GM21825 (cell line): Measurements from ENCODE around the gene FAM107B.
A peak's percentile ranks its signal among the peaks of the same experiment; 100 is the strongest.
"Not testable (repeated sequence)": the region's sequence is repeated elsewhere in the genome, so short reads cannot be mapped to it uniquely, and the experiment has no call there.

Experiments
- ATAC-seq: cut with Tn5 transposase; IDR thresholded peaks from one replicate; pipeline ENCODE4 v1.9.1; 2021; ENCODE audit warnings: mild to moderate bottlenecking, moderate library complexity; ENCODE audit not compliant: unreplicated experiment

The FAM107B gene

DNA sequence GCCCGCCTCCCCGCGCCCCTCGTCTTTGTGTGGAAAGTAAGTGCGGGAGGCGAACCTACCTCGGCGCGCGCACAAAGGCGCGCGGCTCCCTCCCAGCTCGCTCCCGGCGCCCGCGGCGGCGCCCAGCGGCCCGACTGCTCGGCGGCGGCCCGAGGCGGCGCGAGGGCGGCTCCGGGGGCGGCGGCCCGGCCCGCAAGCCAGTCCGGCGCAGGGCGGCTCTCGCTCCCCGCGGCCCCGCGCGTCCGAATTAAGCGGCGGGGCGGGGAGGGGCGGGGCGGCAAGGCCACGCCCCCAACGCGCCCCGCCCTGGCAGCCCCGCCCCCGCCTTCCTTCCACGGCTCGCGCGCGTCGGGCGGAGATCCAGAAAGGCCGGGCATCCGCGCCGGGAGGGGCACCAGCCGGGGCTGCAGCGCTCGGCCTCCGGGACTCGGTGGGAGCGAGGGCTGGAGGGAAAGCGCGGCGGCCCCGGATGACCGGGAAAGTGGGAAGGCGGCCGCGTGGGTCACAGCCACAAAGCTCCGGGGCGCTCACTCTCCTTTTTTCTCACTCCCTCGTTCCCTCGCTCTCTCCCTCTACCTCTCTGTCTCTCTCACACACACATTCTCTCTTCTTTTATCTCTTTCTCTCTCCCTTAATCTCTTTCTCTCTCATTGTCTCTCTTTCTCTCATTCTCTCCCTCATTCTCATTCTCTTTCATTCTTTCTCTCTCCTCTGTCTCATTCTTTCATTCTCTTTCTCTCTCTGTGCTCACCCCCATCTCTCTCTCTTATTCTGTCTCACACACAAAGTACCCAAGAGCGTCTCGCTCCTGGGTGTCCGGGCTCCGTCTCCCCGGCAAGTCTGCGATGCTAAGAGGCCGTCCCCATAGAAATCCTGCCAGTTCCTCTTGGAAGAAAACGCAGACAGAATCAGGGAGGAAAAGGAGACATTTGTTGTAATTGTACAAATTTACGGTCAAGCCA, 170.2 kb downstream of the FAM107B start:
- peak; percentile 47 for ATAC-seq

GRCh38 chr10:14603534-14604102, 171.1 kb downstream of the FAM107B start:
- peak; percentile 25 for ATAC-seq

- no peak for ATAC-seq
These were observed 171.7 kb downstream of the FAM107B start for GRCh38 chr10:14602807-14603533.

DNA sequence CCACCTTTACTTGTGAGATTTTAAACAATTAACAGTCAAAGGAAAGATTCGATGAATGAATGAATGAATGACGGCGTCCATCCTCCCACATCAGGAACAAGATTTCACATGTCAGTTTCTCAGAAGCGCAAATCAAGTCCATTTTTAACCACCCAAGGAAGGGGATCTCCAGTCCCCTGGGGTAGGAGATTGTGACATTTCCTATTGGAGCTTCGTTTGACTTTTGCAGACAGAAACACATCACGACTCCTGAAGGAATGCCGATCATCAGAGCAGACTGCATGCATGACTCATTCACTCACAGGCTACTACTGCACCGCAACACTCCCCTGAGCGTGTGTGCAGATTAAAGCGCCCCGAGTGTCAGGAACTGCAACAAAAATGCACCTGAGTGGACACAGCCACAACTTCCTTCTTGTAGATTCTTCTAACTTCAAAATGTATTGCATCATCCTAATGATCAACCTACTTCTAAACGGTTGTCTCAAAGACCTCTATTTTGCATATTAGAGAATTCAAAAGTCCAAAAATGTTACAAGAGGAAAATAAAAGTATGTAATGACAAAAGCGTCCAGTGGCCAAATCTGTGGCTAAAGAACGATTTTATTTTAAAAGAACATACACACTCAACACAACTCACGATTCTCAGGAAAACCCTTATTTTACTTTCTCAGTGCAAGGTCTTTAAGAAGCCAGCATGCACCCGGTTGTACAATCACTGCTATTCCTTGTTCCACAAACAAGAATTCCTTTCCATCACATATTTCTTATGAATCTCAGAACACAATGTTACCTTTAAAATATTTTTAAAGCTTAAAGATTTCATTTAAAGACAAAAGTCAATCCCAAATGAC, 172.6 kb downstream of the FAM107B start:
- ATAC-seq = peak; percentile 33

DNA sequence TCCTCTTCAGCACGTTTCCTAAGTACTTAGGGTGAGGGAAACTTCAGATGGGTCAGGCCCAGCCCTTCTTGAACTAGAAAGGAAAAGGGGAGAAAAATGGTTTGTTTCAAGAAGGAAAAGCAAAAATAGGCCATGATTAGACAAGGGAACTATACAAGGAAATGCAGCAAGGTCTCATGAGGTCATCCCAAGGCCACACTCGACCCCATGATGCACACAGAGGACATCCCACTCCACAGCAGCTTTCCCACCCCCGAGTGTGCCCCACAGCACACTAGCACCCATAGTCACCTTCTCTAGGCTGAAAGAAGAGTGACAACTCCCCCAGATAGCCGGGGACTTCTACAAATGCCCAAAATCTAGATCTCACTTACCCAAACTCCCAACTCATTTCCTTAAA, 173.4 kb downstream of the FAM107B start:
- ATAC-seq = no peak

DNA sequence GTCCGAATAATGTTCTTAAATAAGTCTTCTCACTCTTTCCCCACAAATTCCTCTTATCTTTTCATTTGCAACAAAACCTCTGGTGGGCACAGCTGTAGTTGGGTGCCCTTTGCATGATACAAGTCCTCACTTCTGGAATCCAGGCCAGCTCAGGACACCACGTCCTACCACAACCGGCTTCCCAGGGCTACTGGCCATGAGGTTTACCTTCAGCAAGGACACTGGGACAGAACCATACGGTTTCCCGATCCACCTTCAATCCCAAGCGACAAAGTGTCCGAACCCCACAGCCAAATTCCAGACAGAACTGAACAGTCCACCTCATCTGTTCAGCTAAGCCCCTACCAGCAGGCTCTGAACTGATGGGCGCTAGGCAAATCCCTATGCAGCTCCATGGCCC, 174.6 kb downstream of the FAM107B start:
- no peak for ATAC-seq

DNA sequence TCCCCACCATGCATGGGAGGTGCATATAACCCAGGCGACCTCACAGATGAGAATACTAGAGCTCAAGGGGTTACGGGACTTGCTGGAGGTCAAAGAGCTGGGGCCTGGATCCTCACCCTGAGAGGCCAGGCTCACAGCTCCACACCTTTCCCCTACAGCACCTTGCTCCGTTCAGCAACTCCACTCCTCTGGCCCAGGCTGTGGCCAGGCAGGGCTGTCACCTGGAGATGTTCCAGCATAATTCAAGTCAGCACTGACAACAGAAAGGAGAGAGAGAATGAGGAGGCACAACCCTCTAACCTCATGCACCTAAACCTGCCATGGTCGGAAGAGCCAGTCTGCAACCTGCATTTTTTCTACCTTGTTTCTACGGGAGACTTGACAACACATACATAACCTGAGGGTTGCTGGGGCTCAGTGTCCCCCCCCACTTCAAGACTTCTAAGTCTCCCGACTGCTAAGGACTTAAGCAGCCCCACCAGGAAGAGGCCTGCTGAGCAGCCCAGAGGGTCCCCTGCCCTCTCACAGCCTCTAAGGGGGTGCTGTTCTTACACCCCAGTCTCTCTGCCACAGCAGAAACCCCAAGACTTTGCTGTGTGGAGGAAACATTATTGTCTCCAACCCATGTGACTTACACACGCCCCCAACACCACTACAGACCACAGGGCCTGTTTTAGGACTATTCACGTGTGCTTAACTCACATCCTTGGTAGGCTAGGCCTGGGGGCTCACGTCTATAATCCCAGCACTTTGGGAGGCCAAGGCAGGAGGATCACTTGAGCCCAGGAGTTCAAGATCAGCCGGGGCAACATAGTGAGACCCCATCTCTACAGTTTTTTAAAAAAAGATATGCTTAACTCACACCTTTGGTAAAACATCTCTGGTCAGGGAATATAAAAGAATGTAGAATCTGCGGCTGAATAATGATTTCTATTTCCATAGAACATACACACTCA, 175.6 kb downstream of the FAM107B start:
- no peak for ATAC-seq

GRCh38 chr10:14595526-14596182, 179.0 kb downstream of the FAM107B start:
- no peak for ATAC-seq

DNA sequence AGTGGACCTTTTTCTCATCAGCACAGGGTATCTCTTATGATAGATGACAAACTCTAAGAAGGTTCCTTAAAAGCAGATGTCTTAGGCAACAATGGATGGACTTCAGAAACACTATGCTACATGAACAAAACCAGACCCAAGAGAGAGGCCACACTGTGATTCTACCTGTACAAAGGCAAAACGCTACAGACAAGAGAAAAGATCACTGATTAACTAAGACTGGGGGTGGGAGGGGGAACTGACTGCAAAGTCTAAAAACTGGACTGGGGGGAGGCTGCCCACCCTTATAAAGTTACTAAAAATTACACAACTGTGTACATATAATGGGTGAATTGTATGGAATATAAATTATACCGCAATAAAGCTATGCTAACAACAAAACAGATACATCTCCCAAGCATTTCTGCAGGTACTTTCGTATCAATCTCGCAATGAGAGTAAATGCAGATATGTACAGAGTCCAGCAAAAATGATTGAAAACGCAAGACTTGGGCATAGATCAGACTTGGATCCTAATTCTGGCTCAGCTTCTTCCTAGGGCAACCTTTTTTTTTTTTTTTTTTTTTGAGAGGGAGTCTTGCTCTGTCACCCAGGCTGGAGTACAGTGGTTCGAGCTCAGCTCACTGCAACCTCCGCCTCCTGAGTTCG, 179.7 kb downstream of the FAM107B start:
- no peak for ATAC-seq

- no peak for ATAC-seq
These were observed 180.9 kb downstream of the FAM107B start for GRCh38 chr10:14593806-14594205.

- no peak for ATAC-seq
These were observed 182.1 kb downstream of the FAM107B start for GRCh38 chr10:14592566-14592965.

DNA sequence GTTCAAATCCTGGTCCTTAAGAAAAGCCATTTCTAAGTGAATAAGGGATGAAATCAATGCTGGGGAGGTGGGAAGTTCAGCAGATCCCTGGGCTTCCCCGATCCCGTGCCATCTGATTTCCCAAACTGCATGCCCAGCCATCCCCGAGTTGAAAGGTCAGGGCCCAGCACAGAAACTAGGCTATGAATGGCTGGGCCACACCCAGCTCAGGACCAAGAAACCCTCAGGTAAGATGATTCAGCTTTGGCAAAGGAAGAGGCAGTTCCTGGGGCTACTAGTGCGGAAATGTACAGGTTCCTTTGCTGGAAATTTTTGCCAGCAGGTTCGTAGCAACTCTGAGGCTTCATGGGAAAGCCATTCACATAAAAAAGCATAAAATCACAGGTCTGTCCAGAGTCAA, 182.7 kb downstream of the FAM107B start:
- ATAC-seq = no peak

DNA sequence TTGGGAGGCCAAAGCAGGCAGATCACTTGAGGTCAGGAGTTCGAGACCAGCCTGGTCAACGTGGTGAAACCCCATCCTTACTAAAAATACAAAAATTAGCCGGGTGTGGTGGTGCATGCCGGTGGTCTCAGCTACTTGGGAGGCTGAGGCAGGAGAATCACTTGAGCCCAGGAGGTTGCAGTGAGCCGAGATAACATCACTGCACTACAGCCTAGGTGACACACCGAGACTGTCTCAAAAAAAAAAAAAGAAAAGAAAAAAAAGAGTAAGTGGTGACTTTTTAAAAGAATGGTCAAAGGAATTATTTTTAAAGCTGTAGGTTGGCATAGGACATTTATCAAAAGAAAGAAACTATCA, 185.8 kb downstream of the FAM107B start:
- not testable (repeated sequence) for ATAC-seq

- ATAC-seq = peak; percentile 60
These were observed 186.4 kb downstream of the FAM107B start for GRCh38 chr10:14588084-14588937.

- ATAC-seq = no peak
These were observed 187.1 kb downstream of the FAM107B start for GRCh38 chr10:14587540-14588083.

DNA sequence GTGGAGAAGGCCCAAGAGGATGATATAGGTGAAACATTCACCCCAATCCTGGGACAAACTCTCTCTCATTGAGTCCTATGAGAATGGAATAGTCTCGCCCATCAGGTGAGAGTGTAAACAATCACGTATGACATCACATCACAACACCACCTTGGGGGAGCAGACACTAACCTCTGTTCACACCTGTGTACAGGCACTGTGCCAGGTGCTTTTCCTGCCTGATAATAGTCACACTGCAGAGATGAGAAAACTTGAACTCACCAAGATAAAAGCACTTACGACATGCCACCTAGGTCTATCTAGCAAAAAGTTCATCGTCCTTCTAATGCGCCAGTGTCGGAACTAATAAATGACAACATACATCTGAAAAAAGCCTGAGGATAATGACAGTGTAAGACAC, 187.8 kb downstream of the FAM107B start:
- no peak for ATAC-seq
